ENCODE data around the gene SCAMP2.

DNA sequence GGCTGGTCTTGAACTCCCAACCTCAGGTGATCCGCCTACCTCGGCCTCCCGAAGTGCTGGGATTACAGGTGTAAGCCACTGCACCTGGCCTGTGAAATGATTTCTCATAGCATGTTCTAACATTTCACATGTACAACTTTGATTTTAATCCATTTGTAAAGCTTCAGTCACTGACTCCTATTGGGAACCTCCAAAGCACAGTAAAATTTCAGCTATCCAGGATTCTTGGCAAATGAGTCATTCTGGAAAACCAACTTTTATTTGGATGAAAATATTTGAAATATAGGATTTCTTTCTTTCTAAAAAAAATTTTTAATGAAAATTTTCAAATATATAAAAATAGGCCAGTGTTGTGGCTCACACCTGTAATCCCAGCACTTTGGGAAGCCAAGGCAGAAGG lies 63.2 kb downstream of the SCAMP2 start:
- TF ChIP-seq POLR2AphosphoS5 (IDR thresholded peaks at IDR 0.05; ENCODE audit: insufficient read depth in 1 of 2, low read depth in 1 of 2) (no peak), CTCF (IDR thresholded peaks at IDR 0.05) (no peak)
